Endodermal cell (in vitro differentiated cells): ENCODE measurements around the gene RGS17. TPM values are rescaled to one million over a fixed set of nuclear protein-coding genes. Genes with fewer than 3 reads are reported as not detected.

Experiments
- DNase-seq: peaks from one replicate; pipeline ENCODE4 v3.0.0-alpha.2; 2017
- H3K27ac ChIP-seq: 2 replicates; pipeline ENCODE4 v1.5.1; 2013; ENCODE audit warnings: mild to moderate bottlenecking, low read depth, low read length, moderate library complexity
- H3K27me3 ChIP-seq: 2 replicates; pipeline ENCODE4 v1.6.1; 2013; ENCODE audit warnings: mild to moderate bottlenecking, low read length, moderate library complexity; ENCODE audit not compliant: insufficient read depth, control insufficient read depth, poor library complexity, severe bottlenecking
- H3K36me3 ChIP-seq: 2 replicates; pipeline ENCODE4 v1.7.0; 2013; ENCODE audit warnings: mild to moderate bottlenecking, low read length, moderate library complexity; ENCODE audit not compliant: control insufficient read depth, insufficient read depth
- H3K4me1 ChIP-seq: one replicate; pipeline ENCODE4 v1.7.0; 2013; ENCODE audit warnings: low read length; ENCODE audit not compliant: control insufficient read depth, insufficient read depth
- H3K4me3 ChIP-seq: 2 replicates; pipeline ENCODE4 v1.5.1; 2013; ENCODE audit warnings: mild to moderate bottlenecking, low read length, moderate library complexity
- H3K9ac ChIP-seq: 2 replicates; pipeline ENCODE4 v1.6.1; 2013; ENCODE audit warnings: mild to moderate bottlenecking, low read length, moderate library complexity; ENCODE audit not compliant: poor library complexity, severe bottlenecking; ENCODE audit errors: extremely low read depth
- H3K9me3 ChIP-seq: 2 replicates; pipeline ENCODE4 v1.6.1; 2013; ENCODE audit warnings: mild to moderate bottlenecking, low read length, moderate library complexity; ENCODE audit not compliant: control insufficient read depth
- H3K27ac Mint-ChIP-seq: 2 replicates; pipeline ENCODE4 v1.8.0; 2020; ENCODE audit warnings: mixed read lengths
- H3K27me3 Mint-ChIP-seq: 2 replicates; pipeline ENCODE4 v1.8.0; 2021; ENCODE audit warnings: mild to moderate bottlenecking, mixed read lengths; ENCODE audit not compliant: insufficient read depth
- H3K36me3 Mint-ChIP-seq: 2 replicates; pipeline ENCODE4 v1.8.0; 2020; ENCODE audit warnings: low read depth, mixed read lengths
- H3K4me1 Mint-ChIP-seq: 2 replicates; pipeline ENCODE4 v1.8.0; 2020; ENCODE audit warnings: mixed read lengths
- H3K4me3 Mint-ChIP-seq: 2 replicates; pipeline ENCODE4 v1.8.0; 2020; ENCODE audit warnings: mild to moderate bottlenecking, moderate library complexity, mixed read lengths
- H3K9me3 Mint-ChIP-seq: 2 replicates; pipeline ENCODE4 v1.8.0; 2020; ENCODE audit warnings: mild to moderate bottlenecking, mixed read lengths
- WGBS, 2 experiments: methylation state at CpG; one replicate each; pipeline versions ENCODE4 v1.1.5 to v1.1.7; 2013; ENCODE audit warnings: missing lambda C conversion rate in 2 of 2, mixed read lengths in 1 of 2; ENCODE audit not compliant: insufficient coverage in 1 of 2, insufficient read length in 1 of 2; 5-methylcytosine and 5-hydroxymethylcytosine counted together
- total RNA-seq, 2 donors: library from RNA; stranded (reverse); fragmentation: NEBNext Ultra II Directional in 1 of 2; extraction: Animal tissue kit (Norgen Biotek cat#: 25700) in 1 of 2; gene quantifications; 2 replicates in 1 of 2; 3 replicates in 1 of 2; pipeline ENCODE4 v1.2.1, GENCODE V29; 2021
- TF ChIP-seq, protein P1 (sequence below): fragments of 200-600 bp; sonication (generic); conservative IDR thresholded peaks from 2 replicates; pipeline ENCODE4 v1.5.0; 2021; ENCODE audit warnings: antibody characterized with exemption, mild to moderate bottlenecking

Gene RGS17
- total RNA-seq, 2 donors from 2014 or later: 1.7 to 3.2 TPM

DNA sequence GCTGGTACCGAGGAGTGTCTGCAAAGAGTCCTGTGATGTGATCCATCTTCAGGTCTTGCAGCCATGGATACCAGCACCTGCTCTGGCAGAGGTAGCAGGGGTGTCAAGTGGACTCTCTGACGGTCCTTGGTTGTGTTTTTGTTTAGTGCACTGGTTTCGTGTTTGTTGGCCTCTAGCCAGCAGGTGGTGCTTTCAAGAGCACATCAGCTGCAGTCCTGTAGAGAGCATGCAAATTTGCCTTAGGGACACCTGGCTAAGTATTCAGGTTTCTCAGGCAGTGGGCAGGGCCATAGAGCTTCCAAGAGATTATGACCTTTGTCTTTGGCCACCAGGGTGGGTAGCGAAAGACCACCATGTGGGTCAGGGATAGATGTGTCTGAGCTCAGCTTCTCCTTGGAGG is 14.5 kb upstream of the RGS17 start:
- 80 to 84% methylated on average over 1 to 4 of the region's 4 CpGs for WGBS, 2 experiments
- no peak overlapping the region for H3K27ac Mint-ChIP-seq
- DNase-seq: peak; percentile 58

DNA sequence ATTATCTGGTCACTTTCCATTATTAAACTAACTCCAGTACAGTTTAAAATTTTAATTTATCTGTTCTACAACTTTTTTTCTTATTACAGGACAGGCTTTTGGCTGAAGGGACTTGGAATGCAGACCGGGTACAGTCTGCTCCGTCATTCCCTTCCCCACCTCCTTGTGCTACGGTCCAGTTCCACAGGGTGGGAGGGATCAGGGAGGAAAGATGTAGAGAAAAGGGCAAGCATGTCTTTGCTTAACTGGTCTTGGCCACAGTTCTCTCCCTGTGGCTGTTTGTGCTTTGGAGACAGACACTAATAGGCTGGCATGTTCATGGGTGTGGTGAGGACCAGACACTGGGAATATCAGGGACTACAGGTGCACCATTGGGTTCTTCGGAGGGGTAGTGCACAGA is 12.1 kb upstream of the RGS17 start:
- DNase-seq: no peak
- TF ChIP-seq, protein P1, sequence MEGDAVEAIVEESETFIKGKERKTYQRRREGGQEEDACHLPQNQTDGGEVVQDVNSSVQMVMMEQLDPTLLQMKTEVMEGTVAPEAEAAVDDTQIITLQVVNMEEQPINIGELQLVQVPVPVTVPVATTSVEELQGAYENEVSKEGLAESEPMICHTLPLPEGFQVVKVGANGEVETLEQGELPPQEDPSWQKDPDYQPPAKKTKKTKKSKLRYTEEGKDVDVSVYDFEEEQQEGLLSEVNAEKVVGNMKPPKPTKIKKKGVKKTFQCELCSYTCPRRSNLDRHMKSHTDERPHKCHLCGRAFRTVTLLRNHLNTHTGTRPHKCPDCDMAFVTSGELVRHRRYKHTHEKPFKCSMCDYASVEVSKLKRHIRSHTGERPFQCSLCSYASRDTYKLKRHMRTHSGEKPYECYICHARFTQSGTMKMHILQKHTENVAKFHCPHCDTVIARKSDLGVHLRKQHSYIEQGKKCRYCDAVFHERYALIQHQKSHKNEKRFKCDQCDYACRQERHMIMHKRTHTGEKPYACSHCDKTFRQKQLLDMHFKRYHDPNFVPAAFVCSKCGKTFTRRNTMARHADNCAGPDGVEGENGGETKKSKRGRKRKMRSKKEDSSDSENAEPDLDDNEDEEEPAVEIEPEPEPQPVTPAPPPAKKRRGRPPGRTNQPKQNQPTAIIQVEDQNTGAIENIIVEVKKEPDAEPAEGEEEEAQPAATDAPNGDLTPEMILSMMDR: no peak
- H3K27me3 ChIP-seq: peaks cover 21% of the 10 kb centered on the region
- Mint-ChIP-seq H3K27me3 (peaks cover 8% of the 10 kb centered on the region), H3K36me3 (no peaks in the 10 kb centered on the region), H3K27ac (no peak overlapping the region), H3K9me3 (no peaks in the 10 kb centered on the region), H3K4me1 (no peaks in the 10 kb centered on the region), H3K4me3 (no peak overlapping the region)
- H3K9me3 ChIP-seq: no peaks in the 10 kb centered on the region
- H3K4me1 ChIP-seq: no peaks in the 10 kb centered on the region
- H3K4me3 ChIP-seq: no peak overlapping the region
- no peak overlapping the region for H3K9ac ChIP-seq
- H3K27ac ChIP-seq: no peak overlapping the region
- 93% methylated on average over 1 to 4 of the region's 4 CpGs for WGBS, 2 experiments
- no peaks in the 10 kb centered on the region for H3K36me3 ChIP-seq

More for the DNA sequence above, 14.5 kb upstream of the RGS17 start:
- H3K9me3 Mint-ChIP-seq: no peaks in the 10 kb centered on the region
- peaks cover 14% of the 10 kb centered on the region for H3K27me3 Mint-ChIP-seq
- no peaks in the 10 kb centered on the region for H3K9me3 ChIP-seq
- H3K9ac ChIP-seq: no peak overlapping the region
- H3K4me3 Mint-ChIP-seq: no peak overlapping the region
- no peaks in the 10 kb centered on the region for H3K4me1 Mint-ChIP-seq
- no peak overlapping the region for H3K4me3 ChIP-seq
- H3K27me3 ChIP-seq: no peaks in the 10 kb centered on the region
- no peaks in the 10 kb centered on the region for H3K4me1 ChIP-seq
- no peak overlapping the region for H3K27ac ChIP-seq
- no peaks in the 10 kb centered on the region for H3K36me3 ChIP-seq
- H3K36me3 Mint-ChIP-seq: no peaks in the 10 kb centered on the region
- TF ChIP-seq, protein P1: peak; percentile 41

DNA sequence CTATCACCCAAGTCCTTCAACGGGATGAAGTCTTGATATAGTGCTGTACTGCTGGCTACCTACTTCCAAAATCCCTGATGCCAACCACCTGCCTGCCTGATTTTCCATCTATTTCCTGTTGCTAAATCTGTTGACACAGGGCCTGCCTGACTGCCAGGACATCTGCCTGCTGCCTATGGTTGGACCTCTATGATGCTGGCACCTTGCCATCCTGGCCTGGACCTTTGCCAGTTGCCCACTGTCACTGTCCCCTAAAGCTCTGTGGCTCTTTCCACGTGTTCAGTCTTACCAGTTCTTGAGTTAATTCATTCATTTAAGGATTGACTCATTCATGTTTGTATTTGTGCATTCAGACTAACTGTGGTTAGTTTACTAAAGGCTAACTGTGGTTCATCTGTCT is 9.2 kb upstream of the RGS17 start:
- H3K9ac ChIP-seq: no peak overlapping the region
- H3K27me3 Mint-ChIP-seq: peaks cover 17% of the 10 kb centered on the region
- H3K27ac Mint-ChIP-seq: no peak overlapping the region
- H3K4me3 ChIP-seq: no peak overlapping the region
- H3K9me3 ChIP-seq: no peaks in the 10 kb centered on the region
- H3K27me3 ChIP-seq: peaks cover 41% of the 10 kb centered on the region
- no peaks in the 10 kb centered on the region for H3K36me3 ChIP-seq
- TF ChIP-seq, protein P1: no peak
- DNase-seq: no peak
- H3K9me3 Mint-ChIP-seq: no peaks in the 10 kb centered on the region
- H3K4me1 ChIP-seq: peaks cover under 1% of the 10 kb centered on the region
- H3K27ac ChIP-seq: no peak overlapping the region
- no peak overlapping the region for H3K4me3 Mint-ChIP-seq
- 33 to 81% methylated on average over 1 to 2 of the region's 2 CpGs for WGBS, 2 experiments
- peaks cover 2% of the 10 kb centered on the region for H3K4me1 Mint-ChIP-seq
- H3K36me3 Mint-ChIP-seq: no peaks in the 10 kb centered on the region
